ENCODE measurements around the gene DAG1. TPM values are rescaled to one million over a fixed set of nuclear protein-coding genes. Genes with fewer than 3 reads are reported as not detected.

DAG1 gene
- total RNA-seq, 1 donor from 2014 or later, result 84.3 TPM

DNA sequence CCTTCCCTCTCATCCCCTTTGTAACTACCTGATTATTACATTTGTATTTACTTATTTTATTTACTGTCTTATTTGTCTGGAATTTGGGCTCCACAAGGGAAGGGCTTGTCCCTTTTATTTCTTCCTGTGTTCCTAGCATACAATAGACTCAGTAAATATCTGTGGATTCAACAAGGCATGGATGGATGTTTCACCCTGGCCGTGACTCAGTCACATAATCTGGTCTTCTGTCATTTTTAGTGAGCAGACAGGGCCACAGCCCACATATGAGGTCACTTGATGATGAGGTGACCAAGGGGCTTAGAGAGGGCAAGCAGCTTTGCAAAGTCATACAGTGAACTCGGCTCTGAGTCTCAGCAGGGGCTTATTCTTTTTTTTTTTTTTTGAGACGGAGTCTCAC, 7.8 kb upstream of the DAG1 start:
- Mint-ChIP-seq H3K4me3 (peak overlapping the region; percentile 37), H3K36me3 (no peaks in the 10 kb centered on the region), H3K9me3 (no peaks in the 10 kb centered on the region), H3K27me3 (no peaks in the 10 kb centered on the region), H3K4me1 (ENCODE audit: unreplicated experiment) (peaks cover 28% of the 10 kb centered on the region), H3K27ac (peak overlapping the region; percentile 93)
- DNase-seq (ENCODE audit: extremely low spot score, unreplicated experiment), result no peak
- TF ChIP-seq CTCF (conservative IDR thresholded peaks at IDR 0.05), result no peak

DNA sequence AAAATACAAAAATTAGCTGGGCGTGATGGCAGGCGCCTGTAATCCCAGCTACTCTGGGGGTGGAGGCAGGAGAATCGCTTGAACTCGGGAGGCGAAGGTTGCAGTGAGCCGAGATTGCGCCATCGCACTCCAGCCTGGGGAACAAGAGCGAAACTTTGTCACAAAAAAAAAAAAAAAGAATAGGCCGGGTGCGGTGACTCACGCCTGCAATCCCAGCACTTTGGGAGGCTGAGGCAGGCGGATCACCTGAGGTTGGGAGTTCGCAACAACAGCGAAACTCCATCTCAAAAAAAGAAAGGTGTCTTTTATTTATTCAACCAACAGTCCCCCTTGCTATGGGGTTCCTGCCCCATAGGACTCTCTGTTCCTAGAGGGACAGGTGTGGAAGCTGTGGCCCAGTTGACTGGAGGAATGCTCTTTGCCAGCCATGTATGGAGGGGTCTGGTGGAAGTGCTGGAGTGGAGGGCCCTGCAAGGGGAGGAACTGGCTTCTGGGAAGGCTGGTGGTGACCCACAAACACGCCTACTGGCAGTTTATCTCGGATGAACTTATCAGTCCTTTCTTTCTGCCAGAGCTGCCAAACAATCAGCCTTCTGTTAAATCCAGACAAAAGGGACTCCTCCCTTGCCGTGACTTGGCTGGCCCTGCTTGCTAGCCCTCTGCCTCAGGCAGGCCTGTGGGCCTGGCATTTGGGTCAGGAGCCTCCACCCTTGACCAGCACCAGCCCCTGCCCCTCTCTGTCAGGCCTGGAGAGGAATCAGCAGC, 4.6 kb upstream of the DAG1 start:
- Mint-ChIP-seq H3K27ac (peak overlapping the region; percentile 58), H3K4me3 (no peak overlapping the region), H3K27me3 (no peaks in the 10 kb centered on the region), H3K9me3 (no peaks in the 10 kb centered on the region), H3K36me3 (no peaks in the 10 kb centered on the region), H3K4me1 (ENCODE audit: unreplicated experiment) (peaks cover 24% of the 10 kb centered on the region)
- DNase-seq (ENCODE audit: extremely low spot score, unreplicated experiment), result no peak
- no peak for TF ChIP-seq CTCF (conservative IDR thresholded peaks at IDR 0.05)

- no peak overlapping the region for H3K4me3 Mint-ChIP-seq
- H3K27me3 Mint-ChIP-seq, result no peaks in the 10 kb centered on the region
- TF ChIP-seq CTCF (conservative IDR thresholded peaks at IDR 0.05), result no peak
- no peaks in the 10 kb centered on the region for H3K9me3 Mint-ChIP-seq
- no peaks in the 10 kb centered on the region for H3K36me3 Mint-ChIP-seq
- peaks cover 20% of the 10 kb centered on the region for H3K4me1 Mint-ChIP-seq (ENCODE audit: unreplicated experiment)
- H3K27ac Mint-ChIP-seq, result no peak overlapping the region
- no peak for DNase-seq (ENCODE audit: extremely low spot score, unreplicated experiment)
These were observed 4.0 kb upstream of the DAG1 start for GRCh38 chr3:49466085-49466484.

GRCh38 chr3:49469037-49469935, 781 bp upstream of the DAG1 start:
- peaks cover 8% of the 10 kb centered on the region for H3K36me3 Mint-ChIP-seq
- no peaks in the 10 kb centered on the region for H3K9me3 Mint-ChIP-seq
- H3K4me3 Mint-ChIP-seq, result peak overlapping the region; percentile 90
- no peaks in the 10 kb centered on the region for H3K27me3 Mint-ChIP-seq
- H3K4me1 Mint-ChIP-seq (ENCODE audit: unreplicated experiment), result peaks cover 13% of the 10 kb centered on the region
- peak; percentile 75 for DNase-seq (ENCODE audit: extremely low spot score, unreplicated experiment)
- no peak for TF ChIP-seq CTCF (conservative IDR thresholded peaks at IDR 0.05)
- H3K27ac Mint-ChIP-seq, result peak overlapping the region; percentile 100

DNA sequence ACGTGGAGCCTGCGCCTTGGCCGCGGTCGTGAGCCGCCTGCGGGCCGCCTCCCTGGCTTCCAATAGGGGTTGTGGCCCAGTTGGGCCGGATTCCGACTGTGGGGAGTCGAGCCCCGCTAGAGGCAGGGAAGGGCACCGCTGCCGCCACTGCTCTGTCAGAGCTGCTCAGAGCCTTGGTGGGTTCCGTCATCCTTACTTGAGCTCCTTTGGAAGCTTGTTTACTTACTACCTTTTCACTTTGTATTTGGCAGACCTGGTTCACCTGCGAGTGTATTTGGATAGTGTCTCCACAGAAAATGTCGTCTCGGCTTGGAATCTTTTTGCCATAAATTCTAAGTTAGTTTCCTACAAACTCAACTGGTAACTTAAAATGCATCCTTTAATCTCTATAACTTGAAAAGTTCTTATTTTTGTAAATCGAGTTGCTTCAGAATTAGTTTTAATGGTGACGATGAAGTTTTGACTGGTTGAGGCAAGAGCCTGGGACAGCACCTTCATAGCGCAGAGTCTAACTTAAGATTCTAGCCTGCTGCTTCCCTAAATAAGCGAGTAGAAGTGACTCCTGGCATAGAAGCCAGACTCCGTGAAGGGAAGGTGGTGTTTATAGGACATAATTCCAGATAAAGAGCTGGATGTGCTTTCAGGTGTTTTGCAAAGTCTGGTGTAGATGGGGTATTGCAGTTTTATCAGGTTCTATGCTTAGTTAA, 800 bp downstream of the DAG1 start:
- no peaks in the 10 kb centered on the region for H3K9me3 Mint-ChIP-seq
- no peaks in the 10 kb centered on the region for H3K27me3 Mint-ChIP-seq
- no peak for DNase-seq (ENCODE audit: extremely low spot score, unreplicated experiment)
- peak overlapping the region; percentile 98 for H3K27ac Mint-ChIP-seq
- H3K4me3 Mint-ChIP-seq, result peak overlapping the region; percentile 97
- peaks cover 13% of the 10 kb centered on the region for H3K4me1 Mint-ChIP-seq (ENCODE audit: unreplicated experiment)
- peaks cover 8% of the 10 kb centered on the region for H3K36me3 Mint-ChIP-seq
- TF ChIP-seq CTCF (conservative IDR thresholded peaks at IDR 0.05), result no peak
